SK-N-SH treated with all-trans-retinoic acid at 6 μM for 48 hours (cell line): ENCODE data around the gene AIG1.
A peak's percentile ranks its signal among the peaks of the same experiment; 100 is the strongest.

ENCODE experiments used
- ATAC-seq: fragments of 200-7000 bp; cut with Tn5 transposase; 3 replicates; pipeline ENCODE4 v1.9.1; 2020; ENCODE audit warnings: mild to moderate bottlenecking, moderate library complexity
- ARNTL ChIP-seq: fragments of 450-650 bp; formaldehyde crosslinking; IDR thresholded peaks from 2 replicates; pipeline ENCODE4 v1.5.0; 2020; ENCODE audit warnings: low read depth, mild to moderate bottlenecking, moderate library complexity, borderline replicate concordance
- BACH2 ChIP-seq: fragments of 250-450 bp; sonication (Bioruptor Pico); IDR thresholded peaks from 2 replicates; pipeline ENCODE4 v1.9.0; 2021; ENCODE audit warnings: mild to moderate bottlenecking, borderline replicate concordance
- CSDC2 ChIP-seq: fragments of 250-450 bp; sonication (Bioruptor Pico); IDR thresholded peaks from 2 replicates; pipeline ENCODE4 v1.5.0; 2020; ENCODE audit warnings: mild to moderate bottlenecking, moderate library complexity
- GLIS3 ChIP-seq: fragments of 250-450 bp; sonication (Bioruptor Pico); IDR thresholded peaks from 2 replicates; pipeline ENCODE4 v1.5.0; 2020; ENCODE audit warnings: mild to moderate bottlenecking, moderate library complexity
- ISL1 ChIP-seq: fragments of 250-450 bp; sonication (Bioruptor Pico); IDR thresholded peaks from 2 replicates; pipeline ENCODE4 v2.1.2; 2022; ENCODE audit warnings: mild to moderate bottlenecking, moderate library complexity
- OSR1 ChIP-seq: fragments of 250-450 bp; sonication (Bioruptor Pico); IDR thresholded peaks from 2 replicates; pipeline ENCODE4 v1.8.0; 2022; ENCODE audit warnings: moderate library complexity, mild to moderate bottlenecking, inconsistent platforms
- PATZ1 ChIP-seq: fragments of 250-450 bp; sonication (Bioruptor Pico); IDR thresholded peaks from 2 replicates; pipeline ENCODE4 v1.8.0; 2020; ENCODE audit warnings: mild to moderate bottlenecking, moderate library complexity, borderline replicate concordance
- POU6F1 ChIP-seq: fragments of 250-450 bp; sonication (Bioruptor Pico); IDR thresholded peaks from 2 replicates; pipeline ENCODE4 v1.8.0; 2021; ENCODE audit warnings: low read depth, mild to moderate bottlenecking, moderate library complexity, borderline replicate concordance
- RARB ChIP-seq: fragments of 250-450 bp; sonication (Bioruptor Pico); IDR thresholded peaks from 2 replicates; pipeline ENCODE4 v1.8.0; 2021; ENCODE audit warnings: mild to moderate bottlenecking, moderate library complexity
- TCF4 ChIP-seq: fragments of 250-450 bp; sonication (Bioruptor Pico); IDR thresholded peaks from 2 replicates; pipeline ENCODE4 v1.8.0; 2021; ENCODE audit warnings: mild to moderate bottlenecking, moderate library complexity, borderline replicate concordance
- TOX ChIP-seq: fragments of 250-450 bp; sonication (Bioruptor Pico); IDR thresholded peaks from 2 replicates; pipeline ENCODE4 v1.8.0; 2021; ENCODE audit warnings: mild to moderate bottlenecking, moderate library complexity, borderline replicate concordance
- ZFP3 ChIP-seq: fragments of 250-450 bp; sonication (Bioruptor Pico); IDR thresholded peaks from 2 replicates; pipeline ENCODE4 v1.5.0; 2020; ENCODE audit warnings: mild to moderate bottlenecking, moderate library complexity
- ZFP30 ChIP-seq: fragments of 450-650 bp; formaldehyde crosslinking; IDR thresholded peaks from 2 replicates; pipeline ENCODE4 v1.5.0; 2022; ENCODE audit warnings: mild to moderate bottlenecking, moderate library complexity
- ZNF70 ChIP-seq: fragments of 450-650 bp; formaldehyde crosslinking; IDR thresholded peaks from 2 replicates; pipeline ENCODE4 v1.5.0; 2020; ENCODE audit warnings: mild to moderate bottlenecking, moderate library complexity
- ZNF8 ChIP-seq: fragments of 450-650 bp; formaldehyde crosslinking; IDR thresholded peaks from 2 replicates; pipeline ENCODE4 v1.5.0; 2020; ENCODE audit warnings: mild to moderate bottlenecking, moderate library complexity
- TF ChIP-seq, protein P1 (sequence below): fragments of 250-450 bp; sonication (Bioruptor Pico); IDR thresholded peaks from 2 replicates; pipeline ENCODE4 v1.5.1; 2021; ENCODE audit warnings: mild to moderate bottlenecking, moderate library complexity
- TF ChIP-seq, protein P2 (sequence below): fragments of 250-450 bp; sonication (Bioruptor Pico); IDR thresholded peaks from 2 replicates; pipeline ENCODE4 v1.5.0; 2020; ENCODE audit warnings: mild to moderate bottlenecking, moderate library complexity

AIG1 gene

GRCh38 chr6:143205991-143206390, 145.3 kb downstream of the AIG1 start:
- no peak for TF ChIP-seq TCF4 (CRISPR knock-in tag)
- TF ChIP-seq POU6F1 (CRISPR knock-in tag) = no peak
- TF ChIP-seq, protein P1, sequence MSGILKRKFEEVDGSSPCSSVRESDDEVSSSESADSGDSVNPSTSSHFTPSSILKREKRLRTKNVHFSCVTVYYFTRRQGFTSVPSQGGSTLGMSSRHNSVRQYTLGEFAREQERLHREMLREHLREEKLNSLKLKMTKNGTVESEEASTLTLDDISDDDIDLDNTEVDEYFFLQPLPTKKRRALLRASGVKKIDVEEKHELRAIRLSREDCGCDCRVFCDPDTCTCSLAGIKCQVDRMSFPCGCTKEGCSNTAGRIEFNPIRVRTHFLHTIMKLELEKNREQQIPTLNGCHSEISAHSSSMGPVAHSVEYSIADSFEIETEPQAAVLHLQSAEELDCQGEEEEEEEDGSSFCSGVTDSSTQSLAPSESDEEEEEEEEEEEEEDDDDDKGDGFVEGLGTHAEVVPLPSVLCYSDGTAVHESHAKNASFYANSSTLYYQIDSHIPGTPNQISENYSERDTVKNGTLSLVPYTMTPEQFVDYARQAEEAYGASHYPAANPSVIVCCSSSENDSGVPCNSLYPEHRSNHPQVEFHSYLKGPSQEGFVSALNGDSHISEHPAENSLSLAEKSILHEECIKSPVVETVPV (CRISPR knock-in tag) = no peak
- TF ChIP-seq GLIS3 = no peak

GRCh38 chr6:143206550-143206949, 145.9 kb downstream of the AIG1 start:
- TF ChIP-seq ZNF70 (CRISPR knock-in tag) (no peak), ZFP3 (CRISPR knock-in tag) (no peak), RARB (CRISPR knock-in tag) (no peak), TCF4 (CRISPR knock-in tag) (no peak)
- ATAC-seq = no peak

More at GRCh38 chr6:143205991-143206390, 145.3 kb downstream of the AIG1 start:
- peak; percentile 30; the same call in 1 of the 3 replicates for ATAC-seq

GRCh38 chr6:143210420-143210819, 149.7 kb downstream of the AIG1 start:
- ATAC-seq = no peak
- TF ChIP-seq ISL1 (no peak), ZFP30 (CRISPR knock-in tag) (no peak), POU6F1 (CRISPR knock-in tag) (no peak), ZNF8 (CRISPR knock-in tag) (no peak), TCF4 (CRISPR knock-in tag) (no peak), CSDC2 (no peak), BACH2 (CRISPR knock-in tag) (no peak)
- TF ChIP-seq, protein P1 (CRISPR knock-in tag) = no peak

DNA sequence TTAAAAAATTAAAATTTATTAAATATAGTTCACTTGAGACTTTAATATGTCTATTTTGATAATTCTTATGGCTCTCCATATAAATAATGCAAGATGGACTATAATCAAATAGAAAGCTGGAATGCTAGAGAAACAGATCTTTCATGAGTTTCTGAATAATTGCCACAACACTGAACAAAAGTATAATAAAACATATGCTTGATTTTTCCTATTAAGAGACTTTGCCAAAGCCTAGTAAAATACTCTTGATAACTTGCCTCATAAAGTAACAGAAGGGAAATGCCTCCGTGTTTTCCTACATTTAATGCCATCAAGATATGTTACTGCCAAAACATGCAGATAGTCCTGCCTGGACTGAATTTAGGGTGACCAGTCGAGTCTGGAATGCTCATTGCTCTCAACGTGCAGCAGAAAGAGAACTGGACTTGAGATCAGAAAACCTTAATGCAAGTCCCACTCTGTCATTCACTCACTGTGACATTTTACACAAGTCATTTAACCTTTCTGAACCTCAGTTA, 153.2 kb downstream of the AIG1 start:
- TF ChIP-seq, protein P2, sequence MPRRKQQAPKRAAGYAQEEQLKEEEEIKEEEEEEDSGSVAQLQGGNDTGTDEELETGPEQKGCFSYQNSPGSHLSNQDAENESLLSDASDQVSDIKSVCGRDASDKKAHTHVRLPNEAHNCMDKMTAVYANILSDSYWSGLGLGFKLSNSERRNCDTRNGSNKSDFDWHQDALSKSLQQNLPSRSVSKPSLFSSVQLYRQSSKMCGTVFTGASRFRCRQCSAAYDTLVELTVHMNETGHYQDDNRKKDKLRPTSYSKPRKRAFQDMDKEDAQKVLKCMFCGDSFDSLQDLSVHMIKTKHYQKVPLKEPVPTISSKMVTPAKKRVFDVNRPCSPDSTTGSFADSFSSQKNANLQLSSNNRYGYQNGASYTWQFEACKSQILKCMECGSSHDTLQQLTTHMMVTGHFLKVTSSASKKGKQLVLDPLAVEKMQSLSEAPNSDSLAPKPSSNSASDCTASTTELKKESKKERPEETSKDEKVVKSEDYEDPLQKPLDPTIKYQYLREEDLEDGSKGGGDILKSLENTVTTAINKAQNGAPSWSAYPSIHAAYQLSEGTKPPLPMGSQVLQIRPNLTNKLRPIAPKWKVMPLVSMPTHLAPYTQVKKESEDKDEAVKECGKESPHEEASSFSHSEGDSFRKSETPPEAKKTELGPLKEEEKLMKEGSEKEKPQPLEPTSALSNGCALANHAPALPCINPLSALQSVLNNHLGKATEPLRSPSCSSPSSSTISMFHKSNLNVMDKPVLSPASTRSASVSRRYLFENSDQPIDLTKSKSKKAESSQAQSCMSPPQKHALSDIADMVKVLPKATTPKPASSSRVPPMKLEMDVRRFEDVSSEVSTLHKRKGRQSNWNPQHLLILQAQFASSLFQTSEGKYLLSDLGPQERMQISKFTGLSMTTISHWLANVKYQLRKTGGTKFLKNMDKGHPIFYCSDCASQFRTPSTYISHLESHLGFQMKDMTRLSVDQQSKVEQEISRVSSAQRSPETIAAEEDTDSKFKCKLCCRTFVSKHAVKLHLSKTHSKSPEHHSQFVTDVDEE (CRISPR knock-in tag) = no peak
- no peak for TF ChIP-seq TOX (CRISPR knock-in tag)
- TF ChIP-seq ARNTL = no peak
- TF ChIP-seq OSR1 (CRISPR knock-in tag) = no peak
- TF ChIP-seq, protein P1 (CRISPR knock-in tag) = no peak
- no peak for TF ChIP-seq PATZ1 (CRISPR knock-in tag)
- no peak for ATAC-seq
